Prostate gland (tissue), 2 donors: ENCODE measurements around the gene EDRF1.

Experiments
- CTCF ChIP-seq, 4 experiments: fragments of 200-600 bp in 2 of 4; fragments of 450-650 bp in 2 of 4; sonication (generic) in 2 of 4; IDR thresholded peaks; 1 replicate in 3 of 4; 2 replicates in 1 of 4; pipeline ENCODE4 v1.5.1; 2016 to 2019; ENCODE audit warnings: antibody characterized with exemption in 4 of 4, mild to moderate bottlenecking in 2 of 4, moderate library complexity in 2 of 4
- POLR2A ChIP-seq: fragments of 450-650 bp; IDR thresholded peaks from one replicate; pipeline ENCODE4 v1.6.1; 2016; ENCODE audit warnings: antibody characterized with exemption, mild to moderate bottlenecking
- POLR2AphosphoS5 ChIP-seq: sonication (generic); formaldehyde crosslinking; IDR thresholded peaks from one replicate; pipeline ENCODE4 v1.6.1; 2017; ENCODE audit warnings: antibody characterized with exemption

GRCh38 chr10:125694883-125695282, 24.6 kb upstream of the EDRF1 start:
- TF ChIP-seq CTCF (IDR thresholded peaks at IDR 0.05) (no peak), POLR2A (no peak), POLR2AphosphoS5 (peak; percentile 88)
